NCI-H187 treated with DMSO at 0.1 percent for 48 hours (cell line): ENCODE data around the gene TAOK2.

ENCODE experiments used
- DNase-seq: peaks from one replicate; lab custom pipeline; 2025; lab: John Stamatoyannopoulos, UW

TAOK2 gene

GRCh38 chr16:29987371-29988085, 13.9 kb downstream of the TAOK2 start:
- no peak for DNase-seq

DNA sequence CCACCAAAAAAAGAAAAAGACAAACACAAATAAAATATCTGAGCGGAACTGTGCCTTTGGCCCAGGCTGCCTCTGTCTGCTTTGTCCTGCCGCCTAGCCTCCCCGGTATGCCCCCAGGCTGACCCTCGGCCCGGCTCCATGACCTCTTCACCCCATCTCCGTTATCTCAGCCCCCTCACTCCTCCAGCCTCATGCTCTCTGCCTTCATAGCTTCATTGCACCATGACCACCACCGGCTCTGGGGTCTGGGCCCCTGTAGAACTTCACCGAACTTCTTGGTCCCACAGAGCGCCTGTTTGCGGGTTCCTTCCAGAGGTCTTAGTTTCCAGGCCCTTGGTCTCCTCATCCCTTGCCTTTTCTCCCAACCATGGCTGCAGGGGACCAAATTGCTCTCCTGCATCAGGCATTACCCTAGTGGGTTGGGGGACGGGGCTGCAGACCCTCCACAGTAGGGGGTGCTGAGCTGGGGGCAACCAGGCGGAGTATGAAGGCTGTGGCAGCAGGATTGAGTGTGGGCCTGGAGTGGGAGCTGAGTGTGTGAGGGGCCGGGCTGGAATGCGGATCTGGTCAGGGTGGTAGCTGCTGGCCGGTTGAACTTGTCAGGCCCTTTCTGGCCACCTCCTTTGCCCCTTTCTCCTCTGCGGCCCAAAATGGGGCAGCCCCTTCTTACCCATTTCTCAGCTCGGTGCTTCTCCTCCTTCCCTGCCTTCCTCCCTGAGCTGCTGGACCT, 14.8 kb downstream of the TAOK2 start:
- no peak for DNase-seq

DNA sequence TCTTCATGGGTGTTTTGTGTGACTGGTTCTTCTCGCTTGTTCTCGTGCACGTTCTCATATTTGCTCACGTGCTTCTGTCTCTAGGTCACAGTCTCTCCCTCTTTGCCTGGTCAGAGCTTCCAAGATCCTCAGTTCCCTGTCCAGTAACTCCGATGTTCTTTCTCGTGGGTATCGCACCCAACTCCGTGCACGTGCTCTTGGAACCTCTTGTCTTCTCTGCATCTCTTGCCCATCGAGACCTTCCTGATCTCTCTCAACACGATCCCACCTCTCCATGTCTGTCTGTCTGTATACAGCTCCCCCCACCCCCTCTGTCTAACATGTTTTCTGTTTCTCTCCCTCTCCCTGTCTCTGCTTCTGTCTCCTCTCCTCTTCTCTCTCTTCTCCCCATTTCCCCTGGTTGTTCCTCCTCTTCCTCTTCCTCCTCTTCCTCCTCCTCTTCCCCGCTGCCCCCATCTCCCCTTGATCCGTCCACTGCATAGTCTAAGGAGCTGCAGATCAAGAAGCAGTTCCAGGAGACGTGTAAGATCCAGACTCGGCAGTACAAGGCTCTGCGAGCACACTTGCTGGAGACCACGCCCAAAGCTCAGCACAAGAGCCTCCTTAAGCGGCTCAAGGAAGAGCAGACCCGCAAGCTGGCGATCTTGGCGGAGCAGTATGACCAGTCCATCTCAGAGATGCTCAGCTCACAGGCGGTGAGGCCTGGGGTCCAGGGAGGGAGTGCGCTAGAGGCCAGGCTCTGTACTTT, 15.6 kb downstream of the TAOK2 start:
- DNase-seq = no peak

- no peak for DNase-seq
Observed at GRCh38 chr16:29990034-29990433, 16.4 kb downstream of the TAOK2 start.

GRCh38 chr16:29990883-29991570, 17.4 kb downstream of the TAOK2 start:
- no peak for DNase-seq

DNA sequence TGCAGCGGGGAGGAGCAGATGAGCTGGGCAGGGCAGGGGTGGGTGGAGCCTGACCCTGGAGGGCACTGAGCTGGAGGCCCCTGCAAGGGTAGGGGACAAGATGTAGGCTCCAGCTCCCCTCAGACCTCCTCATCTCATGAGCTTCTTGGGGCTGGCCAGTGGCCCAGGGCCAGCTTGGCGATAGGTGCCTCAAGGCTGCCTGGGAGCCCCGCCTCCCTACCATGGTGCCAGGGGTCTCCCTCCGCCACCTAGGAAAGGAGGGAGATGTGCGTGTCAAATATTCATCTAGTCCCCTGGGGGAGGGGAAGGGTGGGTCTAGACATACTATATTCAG, 17.9 kb downstream of the TAOK2 start:
- no peak for DNase-seq

GRCh38 chr16:29992344-29992967, 18.8 kb downstream of the TAOK2 start:
- DNase-seq = no peak

GRCh38 chr16:29993191-29993902, 19.7 kb downstream of the TAOK2 start:
- no peak for DNase-seq

DNA sequence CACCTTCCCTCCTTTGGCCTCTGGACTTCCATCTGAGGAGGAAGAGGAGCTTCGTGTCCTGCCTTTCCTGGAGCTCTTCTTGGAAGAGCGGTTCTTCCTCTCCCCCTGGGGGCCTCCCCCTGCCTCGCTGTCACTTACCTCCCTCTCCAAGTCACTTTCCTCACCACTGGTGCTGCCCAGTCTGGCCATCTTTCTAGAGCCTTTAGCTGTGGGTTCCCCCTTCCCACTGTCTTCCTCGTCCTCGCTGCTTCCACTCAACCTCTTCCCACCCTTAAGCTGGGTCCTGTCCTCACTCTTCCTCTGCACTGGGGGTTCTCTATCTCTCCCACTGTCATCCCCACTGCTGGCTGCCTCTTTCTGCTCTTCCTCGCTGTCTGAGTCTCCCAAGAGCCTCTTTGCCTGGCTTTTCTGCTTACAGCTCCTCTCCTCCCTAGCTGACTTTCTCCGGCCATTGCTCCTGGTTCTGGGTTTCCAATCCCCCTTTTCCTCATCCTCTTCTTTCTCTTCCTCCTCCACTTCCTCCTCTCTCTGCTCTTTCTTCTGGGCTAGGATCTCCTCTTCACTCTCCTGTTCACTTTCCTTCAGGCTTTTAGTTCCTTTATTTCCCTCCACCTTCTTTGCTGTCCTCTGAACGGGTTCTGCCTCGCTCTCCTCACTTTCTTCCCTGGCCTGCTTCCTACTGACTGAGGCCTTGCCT, 20.4 kb downstream of the TAOK2 start:
- DNase-seq = no peak

- DNase-seq = no peak
Observed at GRCh38 chr16:29994600-29995323, 21.1 kb downstream of the TAOK2 start.

GRCh38 chr16:29995324-29995910, 21.7 kb downstream of the TAOK2 start, which contains the start of gene HIRIP3:
Gene HIRIP3 (minus strand): TSS chr16:29995617. CDS start chr16:29995605, 12 bp downstream.
- DNase-seq = peak; percentile 56

- peak; percentile 38 for DNase-seq
Observed at GRCh38 chr16:29995911-29996765, 22.5 kb downstream of the TAOK2 start, which contains the start of gene INO80E. Gene INO80E (plus strand): TSS chr16:29996241. CDS start chr16:29996311, 70 bp downstream.

DNA sequence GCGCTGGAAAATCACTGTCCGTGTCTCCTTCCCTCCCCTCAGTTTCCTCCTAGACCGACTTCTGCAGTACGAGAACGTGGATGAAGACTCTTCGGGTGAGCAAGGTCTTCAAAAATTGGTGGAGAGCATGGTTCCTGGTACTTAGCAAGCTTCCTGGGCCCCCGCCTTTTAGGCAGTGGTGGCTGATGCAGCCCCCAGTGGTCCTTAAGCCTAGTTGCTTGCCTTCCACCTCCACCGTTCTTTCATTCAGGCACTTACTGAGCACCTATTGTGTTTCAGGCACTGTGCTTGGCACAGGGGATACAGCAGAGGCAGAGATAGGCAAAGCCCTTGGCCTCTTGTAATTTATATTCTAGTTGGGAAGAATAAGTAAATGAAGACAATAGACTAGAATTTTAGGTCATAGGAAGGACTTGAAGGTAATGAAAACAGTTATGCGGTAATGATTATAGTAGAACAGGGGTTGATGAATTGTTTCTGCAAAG, 23.1 kb downstream of the TAOK2 start:
- DNase-seq = no peak

- no peak for DNase-seq
Observed at GRCh38 chr16:29999605-30000004, 25.9 kb downstream of the TAOK2 start.

- no peak for DNase-seq
Observed at GRCh38 chr16:30000735-30001631, 27.3 kb downstream of the TAOK2 start.

- no peak for DNase-seq
Observed at GRCh38 chr16:30002614-30003346, 29.1 kb downstream of the TAOK2 start.
